Measurements from ENCODE around the gene HAP1.
A peak's percentile ranks its signal among the peaks of the same experiment; 100 is the strongest.

Gene HAP1

DNA sequence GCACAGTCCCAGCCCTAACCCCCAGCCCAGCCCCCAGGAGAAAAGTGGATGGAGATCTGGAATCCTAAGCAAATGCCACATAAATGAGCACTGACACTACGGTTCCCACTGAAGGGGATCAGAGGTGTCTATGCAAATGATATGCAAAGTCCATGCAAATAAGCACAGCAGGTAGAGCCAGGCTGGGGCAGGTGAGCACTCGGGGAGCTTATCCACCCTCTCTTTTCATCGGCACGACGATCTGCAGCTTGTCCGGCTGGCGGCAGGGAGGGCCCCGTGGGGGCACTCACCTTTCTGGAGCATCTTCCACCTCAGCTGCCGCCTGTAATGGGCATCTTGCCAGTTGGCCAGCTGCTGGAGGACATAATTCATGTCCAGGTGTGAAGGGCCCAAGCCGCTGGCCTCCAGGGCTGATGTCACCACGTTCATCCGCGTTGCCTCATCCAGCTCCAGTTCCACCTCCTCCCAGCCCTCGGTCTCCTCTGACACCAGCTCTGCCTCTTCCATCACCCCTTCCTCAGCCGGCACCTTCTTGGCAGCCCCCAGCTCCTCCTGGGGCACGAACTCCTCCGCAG, 9.9 kb downstream of the HAP1 start:
- TF ChIP-seq ZFX (IDR thresholded peaks at IDR 0.05; ENCODE audit: borderline replicate concordance) (no peak), CTCF (IDR thresholded peaks at IDR 0.05) (no peak)
- no peak overlapping the region for H3K27ac ChIP-seq

GRCh38 chr17:41723801-41724475, 10.5 kb downstream of the HAP1 start:
- no peak for TF ChIP-seq CTCF (IDR thresholded peaks at IDR 0.05)
- no peak for TF ChIP-seq ZFX (IDR thresholded peaks at IDR 0.05; ENCODE audit: borderline replicate concordance)
- H3K27ac ChIP-seq, result no peak overlapping the region

GRCh38 chr17:41722231-41722630, 12.2 kb downstream of the HAP1 start:
- TF ChIP-seq CTCF (IDR thresholded peaks at IDR 0.05) (no peak), ZFX (IDR thresholded peaks at IDR 0.05; ENCODE audit: borderline replicate concordance) (no peak)
- H3K27ac ChIP-seq, result no peak overlapping the region

DNA sequence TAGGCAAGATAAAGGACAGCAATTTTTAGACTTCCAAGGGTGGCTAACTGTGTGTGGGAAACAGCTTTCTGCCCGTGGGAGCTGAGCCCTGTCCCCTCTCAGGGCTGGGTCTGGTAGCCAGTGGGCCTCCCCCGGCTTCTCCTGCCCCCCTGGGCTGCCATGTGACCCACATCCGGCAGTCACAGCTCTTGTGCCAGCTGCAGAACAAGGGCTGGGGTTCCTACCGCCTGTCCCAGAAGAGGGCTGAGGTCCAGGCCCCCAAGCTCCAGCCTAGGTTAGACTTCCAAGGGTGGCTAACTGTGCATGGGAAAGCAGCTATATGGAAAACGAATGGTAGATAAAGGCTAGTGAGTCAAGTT, 16.2 kb downstream of the HAP1 start:
- peak overlapping the region; percentile 39; the same call in 1 of the 2 replicates for H3K27ac ChIP-seq
- TF ChIP-seq CTCF (IDR thresholded peaks at IDR 0.05) (no peak), ZFX (IDR thresholded peaks at IDR 0.05; ENCODE audit: borderline replicate concordance) (no peak)

GRCh38 chr17:41717408-41718286, 16.8 kb downstream of the HAP1 start:
- H3K27ac ChIP-seq, result peak overlapping the region; percentile 39; the same call in 1 of the 2 replicates
- no peak for TF ChIP-seq ZFX (IDR thresholded peaks at IDR 0.05; ENCODE audit: borderline replicate concordance)
- TF ChIP-seq CTCF (IDR thresholded peaks at IDR 0.05), result no peak

DNA sequence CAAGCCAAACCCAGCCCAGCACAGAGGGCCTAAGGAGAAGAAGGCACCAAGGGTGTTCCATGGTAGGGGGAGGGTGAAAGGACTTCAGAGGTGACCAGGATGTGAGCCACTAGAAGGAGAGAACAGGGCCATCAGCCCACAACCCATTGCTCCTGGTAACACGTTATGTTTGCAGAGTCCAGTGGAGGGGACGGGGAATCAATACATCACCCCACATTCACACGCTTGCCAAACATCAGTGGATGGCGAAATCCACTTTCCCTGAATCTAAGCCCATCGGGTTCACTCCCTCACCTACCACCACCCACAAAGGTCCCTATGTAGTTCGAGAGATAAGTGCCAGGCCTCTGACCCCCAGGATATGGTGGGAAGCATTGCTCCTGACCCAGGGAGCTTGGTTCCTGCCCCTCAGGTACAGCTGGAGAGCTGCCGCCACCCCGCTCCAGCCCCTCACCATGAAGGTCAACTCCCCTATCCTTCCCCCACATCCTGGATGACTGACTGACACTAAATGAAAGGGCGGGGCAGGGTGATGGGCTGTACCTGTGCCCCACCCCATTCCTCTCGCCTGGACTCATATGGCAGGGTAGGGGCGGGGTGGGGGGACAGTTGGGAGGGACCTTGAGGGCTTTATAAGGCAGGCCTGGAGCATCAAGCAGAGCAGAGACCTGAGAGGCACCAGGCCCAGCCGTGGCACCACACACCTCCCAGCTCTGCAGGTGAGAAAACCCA, 22.6 kb downstream of the HAP1 start, which contains the start of gene GAST:
Gene GAST, plus strand, starts transcription at position 663 of the 732 bp plus-strand sequence. CDS start 3,106 bp downstream, outside the sequence.
- TF ChIP-seq CTCF (IDR thresholded peaks at IDR 0.05), result no peak
- TF ChIP-seq ZFX (IDR thresholded peaks at IDR 0.05; ENCODE audit: borderline replicate concordance), result no peak
- H3K27ac ChIP-seq, result no peak within 1 kb of the TSS
